Measurements from ENCODE around the gene SLC6A4. TPM values are rescaled to one million over a fixed set of nuclear protein-coding genes. Genes with fewer than 3 reads are reported as not detected.

The SLC6A4 gene
- total RNA-seq, 1 experiment from 2014 or later, result 0.30 TPM

DNA sequence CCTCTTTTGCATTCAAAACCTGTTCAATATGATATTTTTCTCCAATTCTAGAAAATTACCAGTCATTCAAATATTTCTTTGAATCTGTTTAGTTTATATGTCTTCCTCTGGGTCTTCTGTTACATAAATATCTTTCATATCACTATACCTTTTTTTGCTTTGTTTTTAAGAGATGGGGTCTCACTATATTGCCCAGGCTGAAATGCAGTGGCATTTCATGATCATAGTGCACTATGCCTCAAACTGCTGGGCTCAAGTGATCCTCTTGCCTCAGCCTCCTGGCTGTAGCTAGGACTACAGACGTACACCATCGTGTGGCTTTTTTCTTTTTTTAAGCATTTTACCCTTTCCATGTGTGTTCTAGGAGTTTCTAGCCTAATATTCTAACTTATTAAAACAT is 80.1 kb downstream of the SLC6A4 start:
- no peak overlapping the region for H3K4me3 ChIP-seq (replicated peaks in 1 of 2; ENCODE audit: low read depth in 1 of 2, low read length in 2 of 2)
- no peaks in the 10 kb centered on the region for H3K4me1 ChIP-seq (ENCODE audit: control insufficient read depth in 1 of 2, insufficient read depth in 2 of 2, low read length in 2 of 2)
- POLR2A ChIA-PET, result no interaction called here
- no peak for TF ChIP-seq POLR2A (IDR thresholded peaks at IDR 0.05; ENCODE audit: borderline replicate concordance, extremely low read depth, insufficient read depth, insufficient read length)
- no peak for TF ChIP-seq SRF (IDR thresholded peaks at IDR 0.05; ENCODE audit: low read depth)
- no peak for TF ChIP-seq RAD21 (IDR thresholded peaks at IDR 0.05; ENCODE audit: low read depth)
- no peak for TF ChIP-seq POLR2AphosphoS5 (IDR thresholded peaks at IDR 0.05; ENCODE audit: low read depth, low read length)
- RAD21 ChIA-PET (ENCODE audit: low non-redundant PET in 1 of 2, low total read pairs in 2 of 2, uncharacterized antibody in 2 of 2, unreplicated experiment in 2 of 2), result no interaction called here
- BruUV-seq (replicated peaks), result no TSS peak
- H3K9me2 ChIP-seq (ENCODE audit: insufficient read depth), result no peaks in the 10 kb centered on the region
- H3K9ac ChIP-seq (ENCODE audit: low read length), result no peak overlapping the region
- intact Hi-C loops (cut with micrococcal nuclease), result no loop called here
- peaks cover 7% of the 10 kb centered on the region for H4K20me1 ChIP-seq (ENCODE audit: insufficient read depth)
- H3K9me3 ChIP-seq (ENCODE audit: control insufficient read depth in 1 of 2, insufficient read depth in 1 of 2, low read depth in 1 of 2, low read length in 2 of 2), result no peaks in the 10 kb centered on the region
- no peak overlapping the region for H2AFZ ChIP-seq (ENCODE audit: low read depth, low read length, poor library complexity, severe bottlenecking)
- peaks cover 6 to 17% of the 10 kb centered on the region in 2 experiments; a peak in 1 of 4 replicates for H3K36me3 ChIP-seq (ENCODE audit: control insufficient read depth in 1 of 2, insufficient read depth in 2 of 2, low read length in 2 of 2)
- no peaks in the 10 kb centered on the region for H3K27me3 ChIP-seq (ENCODE audit: insufficient read depth, low read length)
- CTCF ChIA-PET, result no interaction called here
- peaks cover 100% of the 10 kb centered on the region for H3K79me2 ChIP-seq (ENCODE audit: insufficient read depth, low read length)
- H3K4me2 ChIP-seq (ENCODE audit: low read length), result no peak overlapping the region
- no peak for DNase-seq (ENCODE audit: low read depth, low spot score)
- no peak overlapping the region for H3K27ac ChIP-seq (ENCODE audit: low read depth, low read length)
- ATAC-seq, result no peak

GRCh38 chr17:30153463-30153862 is 82.0 kb downstream of the SLC6A4 start:
- intact Hi-C loops (cut with micrococcal nuclease), result no loop called here
- H3K4me1 ChIP-seq (ENCODE audit: control insufficient read depth in 1 of 2, insufficient read depth in 2 of 2, low read length in 2 of 2), result peaks cover 0 to under 1% of the 10 kb centered on the region in 2 experiments; a peak in 1 of 4 replicates
- ATAC-seq, result no peak

More at GRCh38 chr17:30153463-30153862, 82.0 kb downstream of the SLC6A4 start:
- Histone ChIP-seq H3K79me2 (ENCODE audit: insufficient read depth, low read length) (peaks cover 99% of the 10 kb centered on the region), H4K20me1 (ENCODE audit: insufficient read depth) (peaks cover 7% of the 10 kb centered on the region), H3K27ac (ENCODE audit: low read depth, low read length) (no peak overlapping the region), H3K27me3 (ENCODE audit: insufficient read depth, low read length) (no peaks in the 10 kb centered on the region), H3K9me3 (ENCODE audit: control insufficient read depth in 1 of 2, insufficient read depth in 1 of 2, low read depth in 1 of 2, low read length in 2 of 2) (no peaks in the 10 kb centered on the region), H3K4me2 (ENCODE audit: low read length) (no peak overlapping the region), H3K9me2 (ENCODE audit: insufficient read depth) (no peaks in the 10 kb centered on the region), H3K9ac (ENCODE audit: low read length) (no peak overlapping the region), H3K36me3 (ENCODE audit: control insufficient read depth in 1 of 2, insufficient read depth in 2 of 2, low read length in 2 of 2) (peaks cover 6 to 13% of the 10 kb centered on the region in 2 experiments; a peak in 2 of 4 replicates), H2AFZ (ENCODE audit: low read depth, low read length, poor library complexity, severe bottlenecking) (no peak overlapping the region), H3K4me3 (replicated peaks in 1 of 2; ENCODE audit: low read depth in 1 of 2, low read length in 2 of 2) (no peak overlapping the region)
- POLR2A ChIA-PET, result no interaction called here
- RAD21 ChIA-PET (ENCODE audit: low non-redundant PET in 1 of 2, low total read pairs in 2 of 2, uncharacterized antibody in 2 of 2, unreplicated experiment in 2 of 2), result no interaction called here
- no peak for TF ChIP-seq TCF7L2 (IDR thresholded peaks at IDR 0.05; ENCODE audit: borderline replicate concordance, extremely low read depth, insufficient read depth, insufficient read length)
- no peak for TF ChIP-seq EZH2phosphoT487 (IDR thresholded peaks at IDR 0.05; ENCODE audit: borderline replicate concordance)
- BruUV-seq (replicated peaks), result no TSS peak
- CTCF ChIA-PET, result no interaction called here
- DNase-seq (ENCODE audit: low read depth, low spot score), result no peak
